PC-9 (cell line): ENCODE measurements around the gene LAX1. TPM values are rescaled to one million over a fixed set of nuclear protein-coding genes. Genes with fewer than 3 reads are reported as not detected.

Experiments used
- Bru-seq: library from RNA; stranded (reverse); fragments of 400-500 nt; gene quantifications from one replicate; lab custom pipeline; 2021; lab: Mats Ljungman, UMichigan
- BruChase-seq, 2 experiments: library from RNA; stranded (reverse); fragments of 400-500 nt; gene quantifications; one replicate each; lab custom pipeline; 2021; lab: Mats Ljungman, UMichigan
- BruUV-seq: library from RNA; stranded (reverse); fragments of 400-500 nt; replicated peaks from 2 replicates; lab custom pipeline; 2021; lab: Mats Ljungman, UMichigan
- CTCF ChIA-PET: fragments of 300-600 bp; sonication (Branson Sonifier 250); formaldehyde crosslinking; loops from one replicate; lab custom pipeline; 2022; ENCODE audit warnings: antibody characterized with exemption; lab: Charles Lee
- POLR2A ChIA-PET: fragments of 300-600 bp; sonication (Branson Sonifier 250); formaldehyde crosslinking; loops from one replicate; lab custom pipeline; 2022; ENCODE audit warnings: antibody characterized with exemption; ENCODE audit not compliant: unreplicated experiment; lab: Charles Lee
- DNase-seq, 2 experiments: peaks; one replicate each; pipeline versions ENCODE4 v3.0.0 to v3.0.0-alpha.2; 2015 to 2022; ENCODE audit warnings: mixed read lengths in 1 of 2
- H2AFZ ChIP-seq: fragments of 200-600 bp; sonication (generic); 2 replicates; pipeline ENCODE4 v1.8.1; 2017; ENCODE audit warnings: antibody characterized with exemption
- H3F3A ChIP-seq: fragments of 200-600 bp; sonication (generic); 2 replicates; pipeline ENCODE4 v1.8.1; 2017; ENCODE audit warnings: antibody characterized with exemption, mild to moderate bottlenecking, low read depth; ENCODE audit not compliant: insufficient read depth
- H3K27ac ChIP-seq: fragments of 200-600 bp; sonication (generic); 2 replicates; pipeline ENCODE4 v1.6.1; 2016; ENCODE audit warnings: mixed run types
- H3K27me3 ChIP-seq: fragments of 200-600 bp; sonication (generic); 2 replicates; pipeline ENCODE4 v1.6.1; 2016; ENCODE audit warnings: low read depth, mixed run types; ENCODE audit not compliant: insufficient read depth
- H3K36me3 ChIP-seq: fragments of 200-600 bp; sonication (generic); 2 replicates; pipeline ENCODE4 v1.6.1; 2016; ENCODE audit warnings: low read depth, mixed run types
- H3K4me1 ChIP-seq: fragments of 200-600 bp; sonication (generic); replicated peaks from 2 replicates; pipeline ENCODE4 v1.6.1; 2016; ENCODE audit warnings: mixed run types; ENCODE audit not compliant: insufficient read depth
- H3K4me2 ChIP-seq: fragments of 200-600 bp; sonication (generic); 2 replicates; pipeline ENCODE4 v1.6.1; 2017; ENCODE audit warnings: mixed run types
- H3K4me3 ChIP-seq: fragments of 200-600 bp; sonication (generic); 2 replicates; pipeline ENCODE4 v1.6.1; 2016; ENCODE audit warnings: mixed run types
- H3K79me2 ChIP-seq: fragments of 200-600 bp; sonication (generic); 2 replicates; pipeline ENCODE4 v1.6.1; 2017; ENCODE audit warnings: low read depth, mixed run types
- H3K9me2 ChIP-seq: fragments of 200-600 bp; sonication (generic); 2 replicates; pipeline ENCODE4 v1.8.1; 2017; ENCODE audit warnings: mild to moderate bottlenecking; ENCODE audit not compliant: insufficient read depth
- H3K9me3 ChIP-seq: fragments of 200-600 bp; sonication (generic); 2 replicates; pipeline ENCODE4 v1.8.1; 2016; ENCODE audit warnings: low read depth; ENCODE audit not compliant: insufficient read depth
- H4K20me1 ChIP-seq: fragments of 200-600 bp; sonication (generic); 2 replicates; pipeline ENCODE4 v1.8.1; 2017; ENCODE audit not compliant: insufficient read depth
- EZH2 ChIP-seq: fragments of 200-600 bp; sonication (generic); IDR thresholded peaks from 2 replicates; pipeline ENCODE4 v1.8.0; 2017; ENCODE audit warnings: antibody characterized with exemption, low read depth
- intact Hi-C: fragments of 100-400 bp; cut with micrococcal nuclease; formaldehyde crosslinking; loops from one replicate; pipeline ENCODE4 v1.10.0; 2022; ENCODE audit not compliant: unreplicated experiment
- long read RNA-seq: library from polyadenylated mRNA; stranded (forward); transcript quantifications from one replicate; pipeline ENCODE4 v2.0.0, GENCODE V29; 2022
- total RNA-seq: library from RNA; stranded (reverse); gene quantifications from 2 replicates; pipeline ENCODE4 v1.2.3, GENCODE V29; 2021
- TF ChIP-seq, protein P1 (sequence below): fragments of 200-600 bp; sonication (generic); conservative IDR thresholded peaks from 2 replicates; pipeline ENCODE4 v1.6.1; 2017; ENCODE audit warnings: mixed run types, antibody characterized with exemption, mild to moderate bottlenecking, moderate library complexity

Gene LAX1, protein sequence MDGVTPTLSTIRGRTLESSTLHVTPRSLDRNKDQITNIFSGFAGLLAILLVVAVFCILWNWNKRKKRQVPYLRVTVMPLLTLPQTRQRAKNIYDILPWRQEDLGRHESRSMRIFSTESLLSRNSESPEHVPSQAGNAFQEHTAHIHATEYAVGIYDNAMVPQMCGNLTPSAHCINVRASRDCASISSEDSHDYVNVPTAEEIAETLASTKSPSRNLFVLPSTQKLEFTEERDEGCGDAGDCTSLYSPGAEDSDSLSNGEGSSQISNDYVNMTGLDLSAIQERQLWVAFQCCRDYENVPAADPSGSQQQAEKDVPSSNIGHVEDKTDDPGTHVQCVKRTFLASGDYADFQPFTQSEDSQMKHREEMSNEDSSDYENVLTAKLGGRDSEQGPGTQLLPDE
- total RNA-seq (not detected in 2 replicates), Bru-seq, nascent RNA (percentile 10 among the genes with signal in this experiment), BruChase-seq, experiment 1, labeled RNA remaining after a 2-hour chase (percentile 16 among the genes with signal in this experiment), BruChase-seq, experiment 2, labeled RNA remaining after a 6-hour chase (not detected)
- long read RNA-seq, result 0 reads

DNA sequence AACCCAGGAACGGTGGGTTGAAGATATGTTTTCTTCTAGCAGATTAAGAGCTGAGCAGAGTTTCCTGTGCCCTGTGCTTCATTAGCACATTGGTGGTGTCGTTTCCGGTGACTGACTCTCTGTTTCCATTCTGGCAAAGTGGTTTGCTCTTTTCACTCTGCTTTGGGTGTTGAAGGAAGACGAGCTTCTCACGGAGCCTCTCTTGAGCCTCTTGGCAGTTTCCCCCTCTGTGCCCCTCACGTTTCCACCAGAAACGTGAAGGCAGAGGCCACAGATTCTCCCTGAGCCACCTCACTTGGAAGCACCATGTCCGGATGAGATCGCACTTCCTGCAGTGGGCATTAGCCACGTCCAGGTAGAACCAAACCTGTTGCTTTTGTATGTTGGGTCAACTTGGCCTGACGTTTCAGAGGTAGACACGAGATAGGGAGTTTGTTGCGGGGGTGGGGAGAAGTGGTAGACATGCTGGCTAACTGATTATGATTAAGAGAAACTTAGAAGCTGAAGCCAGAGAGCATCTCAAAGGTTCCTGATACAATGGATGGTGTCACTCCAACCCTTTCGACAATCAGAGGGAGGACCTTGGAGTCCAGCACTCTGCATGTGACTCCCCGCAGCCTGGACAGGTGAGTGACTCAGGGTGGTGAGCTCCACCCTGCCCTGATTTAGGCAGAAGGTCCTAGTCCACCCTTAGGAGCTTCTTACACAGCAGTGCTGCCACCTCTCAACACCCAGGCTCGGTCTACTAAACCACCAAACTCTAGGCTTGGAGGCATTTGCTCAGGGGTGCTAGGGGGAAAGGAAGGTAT lies at the start of gene LAX1:
Gene LAX1, plus strand, starts transcription at position 155 of the 809 bp plus-strand sequence. Its CDS starts 383 bp downstream, at position 538.
- ChIA-PET CTCF (no interaction called here), POLR2A (no interaction called here)
- Histone ChIP-seq H4K20me1 (no peaks in the 10 kb centered on the region), H2AFZ (no peak within 1 kb of the TSS), H3F3A (0 out of 2 replicates have a peak, but pooled peaks cover 4% of the 10 kb centered on the region), H3K79me2 (no peaks in the 10 kb centered on the region), H3K9me3 (no peaks in the 10 kb centered on the region), H3K4me2 (peak within 1 kb of the TSS; percentile 9; the same call in 1 of the 2 replicates), H3K4me3 (no peak within 1 kb of the TSS), H3K36me3 (no peaks in the 10 kb centered on the region), H3K27ac (no peak within 1 kb of the TSS), H3K4me1 (peaks cover 8% of the 10 kb centered on the region), H3K9me2 (no peaks in the 10 kb centered on the region), H3K27me3 (no peaks in the 10 kb centered on the region)
- intact Hi-C loops, result no loop called here
- no peak for TF ChIP-seq EZH2
- TF ChIP-seq, protein P1, sequence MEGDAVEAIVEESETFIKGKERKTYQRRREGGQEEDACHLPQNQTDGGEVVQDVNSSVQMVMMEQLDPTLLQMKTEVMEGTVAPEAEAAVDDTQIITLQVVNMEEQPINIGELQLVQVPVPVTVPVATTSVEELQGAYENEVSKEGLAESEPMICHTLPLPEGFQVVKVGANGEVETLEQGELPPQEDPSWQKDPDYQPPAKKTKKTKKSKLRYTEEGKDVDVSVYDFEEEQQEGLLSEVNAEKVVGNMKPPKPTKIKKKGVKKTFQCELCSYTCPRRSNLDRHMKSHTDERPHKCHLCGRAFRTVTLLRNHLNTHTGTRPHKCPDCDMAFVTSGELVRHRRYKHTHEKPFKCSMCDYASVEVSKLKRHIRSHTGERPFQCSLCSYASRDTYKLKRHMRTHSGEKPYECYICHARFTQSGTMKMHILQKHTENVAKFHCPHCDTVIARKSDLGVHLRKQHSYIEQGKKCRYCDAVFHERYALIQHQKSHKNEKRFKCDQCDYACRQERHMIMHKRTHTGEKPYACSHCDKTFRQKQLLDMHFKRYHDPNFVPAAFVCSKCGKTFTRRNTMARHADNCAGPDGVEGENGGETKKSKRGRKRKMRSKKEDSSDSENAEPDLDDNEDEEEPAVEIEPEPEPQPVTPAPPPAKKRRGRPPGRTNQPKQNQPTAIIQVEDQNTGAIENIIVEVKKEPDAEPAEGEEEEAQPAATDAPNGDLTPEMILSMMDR, result no peak
- no TSS peak for BruUV-seq
- DNase-seq, result no peak

DNA sequence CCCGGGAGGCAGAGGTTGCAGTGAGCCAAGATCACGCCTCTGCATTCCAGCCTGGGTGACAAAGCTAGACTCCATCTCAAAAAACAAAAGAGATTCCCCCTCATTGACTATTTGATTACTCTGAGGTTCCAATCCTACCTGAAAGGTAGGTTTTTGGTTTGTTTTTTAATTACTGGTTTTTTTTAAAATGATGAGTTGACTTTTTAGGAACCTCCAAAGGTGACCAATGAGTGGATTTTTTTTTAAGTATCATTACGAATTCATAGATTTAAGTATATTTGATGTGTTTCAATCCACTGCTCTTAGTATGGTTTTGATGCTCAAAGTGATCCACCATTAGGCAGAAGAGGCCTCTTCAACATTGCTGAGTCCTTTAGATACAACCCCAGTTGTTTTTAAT lies 47.9 kb upstream of the LAX1 start:
- POLR2A ChIA-PET, result no interaction called here
- Histone ChIP-seq H3K4me3 (no peak overlapping the region), H3K4me1 (no peaks in the 10 kb centered on the region), H3F3A (no peaks in the 10 kb centered on the region), H3K79me2 (no peaks in the 10 kb centered on the region), H3K36me3 (peaks cover 15% of the 10 kb centered on the region), H3K9me3 (no peaks in the 10 kb centered on the region), H2AFZ (no peak overlapping the region), H3K27me3 (no peaks in the 10 kb centered on the region), H4K20me1 (no peaks in the 10 kb centered on the region; the same call in 1 of the 2 replicates), H3K9me2 (no peaks in the 10 kb centered on the region), H3K27ac (no peak overlapping the region), H3K4me2 (no peak overlapping the region)
- intact Hi-C loops, result no loop called here
- CTCF ChIA-PET, result interaction anchor here (0.7 kb wide), 1 partner anchor 244 kb away, joined by 9 read pairs; no protein-coding TSS in a partner anchor
- TF ChIP-seq, protein P1, result no peak
- TF ChIP-seq EZH2, result no peak
- BruUV-seq, result no TSS peak
- no peak for DNase-seq

DNA sequence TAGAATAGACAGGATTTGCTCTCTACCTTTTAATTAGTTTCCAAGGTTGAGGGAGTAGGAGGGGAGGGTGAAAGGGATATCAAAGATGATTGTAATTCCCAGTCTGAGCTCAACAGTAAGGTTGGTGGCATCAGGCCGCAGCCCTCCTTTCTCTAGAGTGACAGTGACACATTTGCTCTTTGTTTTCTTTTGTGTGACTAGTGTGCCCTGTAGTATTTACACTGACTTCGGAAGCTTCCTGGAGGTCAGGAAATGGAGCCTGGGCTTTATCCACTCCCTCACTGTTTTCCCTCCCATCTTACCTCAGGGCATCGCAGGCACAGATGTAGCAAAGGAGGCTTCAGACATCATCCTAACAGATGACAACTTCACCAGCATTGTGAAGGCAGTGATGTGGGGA lies 44.7 kb upstream of the LAX1 start:
- H2AFZ ChIP-seq, result no peak overlapping the region
- intact Hi-C loops, result no loop called here
- no peaks in the 10 kb centered on the region for H3K9me3 ChIP-seq
- H3F3A ChIP-seq, result no peaks in the 10 kb centered on the region
- no peaks in the 10 kb centered on the region for H3K27me3 ChIP-seq
- H3K4me1 ChIP-seq, result no peaks in the 10 kb centered on the region
- POLR2A ChIA-PET, result no interaction called here
- H3K79me2 ChIP-seq, result no peaks in the 10 kb centered on the region
- H3K9me2 ChIP-seq, result no peaks in the 10 kb centered on the region
- DNase-seq, result no peak
- no peak overlapping the region for H3K4me2 ChIP-seq
- H3K27ac ChIP-seq, result no peak overlapping the region
- CTCF ChIA-PET, result no interaction called here
- no peaks in the 10 kb centered on the region; the same call in 1 of the 2 replicates for H4K20me1 ChIP-seq
- no peak overlapping the region for H3K4me3 ChIP-seq
- H3K36me3 ChIP-seq, result peaks cover 17% of the 10 kb centered on the region; the same call in 1 of the 2 replicates
- TF ChIP-seq EZH2, result no peak
- TF ChIP-seq, protein P1, result no peak
- BruUV-seq, result no TSS peak
